AG09319 (cell line): Measurements from ENCODE around the gene EXOC2.

Experiments
- DNase-seq: peaks from one replicate; pipeline ENCODE4 v3.0.0-alpha.2; 2010; ENCODE audit warnings: low read depth; ENCODE audit errors: extremely low read depth
- TF ChIP-seq, protein P1 (sequence below): IDR thresholded peaks from 2 replicates; pipeline ENCODE4 v1.5.1; 2011; ENCODE audit warnings: low read depth, mild to moderate bottlenecking, inconsistent platforms, low read length, moderate library complexity

Gene EXOC2

DNA sequence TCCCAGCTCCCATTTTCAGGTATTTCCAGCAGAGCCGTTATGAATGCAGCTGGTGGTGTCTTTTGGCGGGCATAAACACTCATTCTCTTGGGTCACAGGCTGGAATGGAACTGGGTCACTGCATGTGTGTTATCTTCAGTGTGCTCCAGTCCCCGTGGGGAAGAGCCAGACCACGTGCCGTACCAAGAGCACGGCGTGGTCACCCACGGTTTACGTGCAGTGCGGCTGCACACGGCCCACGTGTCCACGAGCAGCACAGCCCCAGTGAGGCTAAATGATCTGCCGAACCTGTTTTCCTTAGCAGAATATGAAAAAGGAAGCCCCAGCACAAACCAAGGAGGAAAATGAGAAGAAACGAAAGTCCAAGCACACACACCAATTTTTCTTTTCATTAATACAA, 179.9 kb downstream of the EXOC2 start:
- TF ChIP-seq, protein P1, sequence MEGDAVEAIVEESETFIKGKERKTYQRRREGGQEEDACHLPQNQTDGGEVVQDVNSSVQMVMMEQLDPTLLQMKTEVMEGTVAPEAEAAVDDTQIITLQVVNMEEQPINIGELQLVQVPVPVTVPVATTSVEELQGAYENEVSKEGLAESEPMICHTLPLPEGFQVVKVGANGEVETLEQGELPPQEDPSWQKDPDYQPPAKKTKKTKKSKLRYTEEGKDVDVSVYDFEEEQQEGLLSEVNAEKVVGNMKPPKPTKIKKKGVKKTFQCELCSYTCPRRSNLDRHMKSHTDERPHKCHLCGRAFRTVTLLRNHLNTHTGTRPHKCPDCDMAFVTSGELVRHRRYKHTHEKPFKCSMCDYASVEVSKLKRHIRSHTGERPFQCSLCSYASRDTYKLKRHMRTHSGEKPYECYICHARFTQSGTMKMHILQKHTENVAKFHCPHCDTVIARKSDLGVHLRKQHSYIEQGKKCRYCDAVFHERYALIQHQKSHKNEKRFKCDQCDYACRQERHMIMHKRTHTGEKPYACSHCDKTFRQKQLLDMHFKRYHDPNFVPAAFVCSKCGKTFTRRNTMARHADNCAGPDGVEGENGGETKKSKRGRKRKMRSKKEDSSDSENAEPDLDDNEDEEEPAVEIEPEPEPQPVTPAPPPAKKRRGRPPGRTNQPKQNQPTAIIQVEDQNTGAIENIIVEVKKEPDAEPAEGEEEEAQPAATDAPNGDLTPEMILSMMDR: no peak
- no peak for DNase-seq

GRCh38 chr6:511488-512137, 181.3 kb downstream of the EXOC2 start:
- DNase-seq: no peak
- TF ChIP-seq, protein P1: no peak

- TF ChIP-seq, protein P1: no peak
- DNase-seq: no peak
Measured at GRCh38 chr6:509676-510075, 183.3 kb downstream of the EXOC2 start.

DNA sequence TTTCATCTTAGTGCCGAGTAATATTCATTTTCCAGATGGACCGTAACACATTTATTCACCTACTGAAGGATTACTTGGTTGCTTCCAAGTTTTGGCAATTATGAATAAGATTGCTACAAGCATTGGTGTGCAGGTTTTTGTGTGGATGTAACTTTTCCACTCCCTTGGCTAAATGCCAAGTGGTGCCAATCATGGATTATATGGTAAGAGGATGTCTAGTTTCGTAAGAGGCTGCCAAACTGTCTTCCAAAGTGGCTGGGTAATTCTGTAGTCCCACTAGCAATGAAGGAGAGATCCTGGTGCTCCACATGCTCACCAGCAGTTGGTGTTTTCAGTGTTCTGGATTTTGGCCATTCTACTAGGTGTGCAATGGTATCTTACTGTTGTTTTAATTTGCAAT, 184.3 kb downstream of the EXOC2 start:
- TF ChIP-seq, protein P1: no peak

GRCh38 chr6:508006-508405, 184.9 kb downstream of the EXOC2 start:
- TF ChIP-seq, protein P1: no peak
- no peak for DNase-seq

More for the DNA sequence above, 184.3 kb downstream of the EXOC2 start:
- DNase-seq: no peak

GRCh38 chr6:506920-507622, 185.9 kb downstream of the EXOC2 start:
- DNase-seq: no peak

GRCh38 chr6:506508-506907, 186.4 kb downstream of the EXOC2 start:
- TF ChIP-seq, protein P1: no peak
- DNase-seq: no peak

More at GRCh38 chr6:506920-507622, 185.9 kb downstream of the EXOC2 start:
- TF ChIP-seq, protein P1: no peak
